HEK293 (cell line): Measurements from ENCODE around the gene IL1B.
"Not testable (repeated sequence)": the region's sequence is repeated elsewhere in the genome, so short reads cannot be mapped to it uniquely, and the experiment has no call there.

Experiments
- CTCF ChIA-PET: fragments of 350-600 bp; formaldehyde crosslinking; extraction: SDS; loops from one replicate; lab custom pipeline; 2021; ENCODE audit warnings: antibody characterized with exemption; lab: Yijun Ruan, JAX
- POLR2A ChIA-PET: fragments of 300-600 bp; formaldehyde crosslinking; extraction: SDS; loops from one replicate; lab custom pipeline; 2020; ENCODE audit warnings: antibody characterized with exemption, inconsistent platforms; lab: Yijun Ruan, JAX
- H3K27ac ChIP-seq: fragments of 200-500 bp; sonication (Bioruptor generic); 2 replicates; pipeline ENCODE4 v1.5.1; 2014; ENCODE audit warnings: low read depth, low read length, control low read depth, inconsistent platforms; ENCODE audit errors: extremely low read depth
- H3K36me3 ChIP-seq, 2 experiments: fragments of 200-500 bp in 1 of 2; sonication (Bioruptor generic) in 1 of 2; 1 replicate in 1 of 2; 2 replicates in 1 of 2; pipeline ENCODE4 v1.5.1; 2014 to 2017; ENCODE audit warnings: inconsistent platforms in 2 of 2, low read length in 2 of 2; ENCODE audit not compliant: control insufficient read depth in 2 of 2, insufficient read depth in 1 of 2
- H3K4me1 ChIP-seq: fragments of 200-500 bp; sonication (Bioruptor generic); 2 replicates; pipeline ENCODE4 v1.5.1; 2014; ENCODE audit warnings: mild to moderate bottlenecking, low read length, inconsistent platforms; ENCODE audit not compliant: control insufficient read depth, insufficient read depth
- H3K4me3 ChIP-seq: 2 replicates; pipeline ENCODE4 v1.5.1; 2011; ENCODE audit warnings: low read depth, mild to moderate bottlenecking, control low read depth, low read length, moderate library complexity
- H3K9me3 ChIP-seq: fragments of 200-500 bp; sonication (Bioruptor generic); 2 replicates; pipeline ENCODE4 v1.5.1; 2014; ENCODE audit warnings: low read depth, low read length, inconsistent platforms; ENCODE audit not compliant: control insufficient read depth, insufficient read depth
- ATF2 ChIP-seq: fragments of 450-650 bp; formaldehyde crosslinking; IDR thresholded peaks from 2 replicates; pipeline ENCODE4 v1.5.1; 2016; ENCODE audit warnings: missing biosample characterization, missing genetic modification characterization, low read depth
- GLI4 ChIP-seq: fragments of 450-650 bp; formaldehyde crosslinking; IDR thresholded peaks from 2 replicates; pipeline ENCODE4 v1.5.1; 2016; ENCODE audit warnings: missing biosample characterization, missing genetic modification characterization
- INSM2 ChIP-seq: fragments of 450-650 bp; formaldehyde crosslinking; IDR thresholded peaks from 2 replicates; pipeline ENCODE4 v1.5.1; 2016; ENCODE audit warnings: missing biosample characterization, missing genetic modification characterization
- KLF1 ChIP-seq: fragments of 450-650 bp; formaldehyde crosslinking; IDR thresholded peaks from 2 replicates; pipeline ENCODE4 v1.5.1; 2016; ENCODE audit warnings: missing biosample characterization, missing genetic modification characterization
- MZF1 ChIP-seq: fragments of 450-650 bp; formaldehyde crosslinking; IDR thresholded peaks from 2 replicates; pipeline ENCODE4 v1.5.1; 2017; ENCODE audit warnings: missing biosample characterization, missing genetic modification characterization, borderline replicate concordance
- REPIN1 ChIP-seq: fragments of 450-650 bp; formaldehyde crosslinking; IDR thresholded peaks from 2 replicates; pipeline ENCODE4 v1.5.1; 2017; ENCODE audit warnings: missing biosample characterization, missing genetic modification characterization, low read depth
- SCRT1 ChIP-seq: fragments of 450-650 bp; formaldehyde crosslinking; IDR thresholded peaks from 2 replicates; pipeline ENCODE4 v1.5.1; 2016; ENCODE audit warnings: missing biosample characterization, missing genetic modification characterization, borderline replicate concordance
- SETDB1 ChIP-seq: IDR thresholded peaks from one replicate; pipeline ENCODE4 v1.6.1; 2017; ENCODE audit warnings: mild to moderate bottlenecking, low read length, moderate library complexity, mixed read lengths; ENCODE audit not compliant: insufficient read length
- TRIM28 ChIP-seq: IDR thresholded peaks from 2 replicates; pipeline ENCODE4 v1.6.1; 2011; ENCODE audit warnings: low read length, control low read depth, borderline replicate concordance
- ZBTB7A ChIP-seq: fragments of 450-650 bp; formaldehyde crosslinking; IDR thresholded peaks from 2 replicates; pipeline ENCODE4 v1.5.1; 2016; ENCODE audit warnings: low read depth, missing biosample characterization, missing genetic modification characterization
- ZNF146 ChIP-seq: fragments of 450-650 bp; formaldehyde crosslinking; IDR thresholded peaks from 2 replicates; pipeline ENCODE4 v1.5.1; 2016; ENCODE audit warnings: missing biosample characterization, missing genetic modification characterization
- ZNF221 ChIP-seq: fragments of 450-650 bp; formaldehyde crosslinking; IDR thresholded peaks from 2 replicates; pipeline ENCODE4 v1.5.1; 2017; ENCODE audit warnings: missing biosample characterization, missing genetic modification characterization, borderline replicate concordance
- ZNF394 ChIP-seq: fragments of 450-650 bp; formaldehyde crosslinking; IDR thresholded peaks from 2 replicates; pipeline ENCODE4 v1.5.1; 2016; ENCODE audit warnings: missing biosample characterization, missing genetic modification characterization, mild to moderate bottlenecking, moderate library complexity, borderline replicate concordance
- ZNF501 ChIP-seq: fragments of 450-650 bp; formaldehyde crosslinking; IDR thresholded peaks from 2 replicates; pipeline ENCODE4 v1.5.1; 2016; ENCODE audit warnings: missing biosample characterization, missing genetic modification characterization
- ZNF510 ChIP-seq: fragments of 450-650 bp; formaldehyde crosslinking; IDR thresholded peaks from 2 replicates; pipeline ENCODE4 v1.5.1; 2018; ENCODE audit warnings: mild to moderate bottlenecking, missing genetic modification characterization, missing biosample characterization; ENCODE audit not compliant: insufficient replicate concordance
- ZNF529 ChIP-seq: fragments of 450-650 bp; formaldehyde crosslinking; IDR thresholded peaks from 2 replicates; pipeline ENCODE4 v1.5.1; 2017; ENCODE audit warnings: missing genetic modification characterization, missing biosample characterization; ENCODE audit not compliant: insufficient replicate concordance
- ZNF549 ChIP-seq: fragments of 450-650 bp; IDR thresholded peaks from 2 replicates; pipeline ENCODE4 v1.5.1; 2018; ENCODE audit warnings: missing biosample characterization, missing genetic modification characterization, mild to moderate bottlenecking, inconsistent platforms, moderate library complexity
- ZNF560 ChIP-seq: fragments of 450-650 bp; formaldehyde crosslinking; IDR thresholded peaks from 2 replicates; pipeline ENCODE4 v1.5.1; 2017; ENCODE audit warnings: missing biosample characterization, missing genetic modification characterization, borderline replicate concordance
- ZNF571 ChIP-seq: fragments of 450-650 bp; formaldehyde crosslinking; IDR thresholded peaks from 2 replicates; pipeline ENCODE4 v1.5.0; 2017; ENCODE audit warnings: missing biosample characterization, missing genetic modification characterization
- ZNF658 ChIP-seq: fragments of 450-650 bp; formaldehyde crosslinking; IDR thresholded peaks from 2 replicates; pipeline ENCODE4; 2016; ENCODE audit warnings: missing biosample characterization, missing genetic modification characterization
- ZNF76 ChIP-seq: fragments of 450-650 bp; formaldehyde crosslinking; IDR thresholded peaks from 2 replicates; pipeline ENCODE4; 2016; ENCODE audit warnings: low read depth, missing biosample characterization, missing genetic modification characterization, borderline replicate concordance
- TF ChIP-seq, protein P1 (sequence below): fragments of 450-650 bp; formaldehyde crosslinking; IDR thresholded peaks from 2 replicates; pipeline ENCODE4 v1.5.1; 2016; ENCODE audit warnings: missing biosample characterization, missing genetic modification characterization
- TF ChIP-seq, protein P2 (sequence below): fragments of 450-650 bp; formaldehyde crosslinking; IDR thresholded peaks from 2 replicates; pipeline ENCODE4 v1.5.1; 2016; ENCODE audit warnings: missing biosample characterization, missing genetic modification characterization

Gene IL1B

DNA sequence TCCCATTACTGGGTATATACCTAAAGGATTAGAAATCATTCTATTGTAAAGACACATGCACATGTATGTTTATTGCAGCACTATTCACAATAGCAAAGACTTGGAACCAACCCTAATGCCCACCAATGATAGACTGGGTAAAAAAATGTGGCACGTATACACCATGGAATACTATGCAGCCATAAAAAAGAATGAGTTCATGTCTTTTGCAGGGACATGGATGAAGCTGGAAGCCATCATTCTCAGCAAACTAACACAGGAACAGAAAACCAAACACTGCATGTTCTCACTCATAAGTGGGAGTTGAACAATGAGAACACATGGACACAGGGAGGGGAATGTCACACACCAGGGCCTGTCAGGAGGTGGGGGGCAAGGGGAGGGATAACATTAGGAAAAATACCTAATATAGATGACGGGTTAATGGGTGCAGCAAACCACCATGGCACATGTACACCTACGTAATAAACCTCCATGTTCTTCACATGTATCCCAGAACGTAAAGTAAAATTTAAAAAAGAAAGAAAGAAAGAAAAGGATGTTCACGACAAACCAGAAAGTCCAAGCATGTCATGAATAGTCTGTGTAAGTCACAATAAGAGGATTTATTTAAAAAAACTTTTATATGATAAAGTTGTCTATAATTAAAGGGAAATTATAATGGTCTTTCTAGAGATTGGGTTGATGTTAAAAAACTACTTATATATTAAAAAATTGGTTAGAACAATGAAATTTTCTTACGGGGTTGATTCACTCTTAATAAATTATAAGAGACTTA, 23.0 kb upstream of the IL1B start:
- H3K4me1 ChIP-seq, H3K4me3 ChIP-seq, H3K27ac ChIP-seq: not testable (repeated sequence)
- CTCF ChIA-PET: interaction anchor here (0.6 to 2.0 kb wide), 2 partner anchors 26 to 168 kb away, joined by 3 to 7 read pairs; no protein-coding TSS in a partner anchor
- TF ChIP-seq ZNF146 (tag by site-specific recombination) (peak; percentile 56), ZNF510 (tag by site-specific recombination) (peak; percentile 31), ZNF549 (peak; percentile 23; the same call in 1 of the 2 replicates), SETDB1 (peak; percentile 98)
- TF ChIP-seq, all 188 proteins: peak for 4; not testable (repeated sequence) for 184
- POLR2A ChIA-PET, H3K36me3 ChIP-seq, H3K9me3 ChIP-seq: not testable (repeated sequence)

DNA sequence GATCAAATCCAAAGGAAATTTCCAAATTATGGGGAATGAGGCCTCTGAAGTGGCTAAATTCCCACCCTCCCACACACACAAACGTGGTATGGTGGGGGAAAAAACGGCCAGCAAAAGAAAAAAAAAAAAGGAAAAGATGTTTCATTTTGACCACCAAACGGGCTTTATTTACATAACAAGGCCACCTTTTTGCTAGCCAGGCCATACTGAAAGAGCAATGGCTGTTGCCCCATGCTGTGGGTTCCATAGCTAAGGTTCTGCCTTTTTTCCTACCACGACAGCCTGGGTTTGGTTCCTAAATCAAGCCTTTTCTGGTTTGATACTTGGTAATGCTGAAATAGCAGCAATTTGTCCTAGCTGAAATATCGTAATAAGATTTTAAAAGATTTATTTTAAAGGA, 14.0 kb upstream of the IL1B start:
- Histone ChIP-seq H3K9me3 (no peaks in the 10 kb centered on the region), H3K27ac (no peak overlapping the region), H3K36me3 (no peaks in the 10 kb centered on the region), H3K4me1 (no peaks in the 10 kb centered on the region)
- no peak for TF ChIP-seq ZNF571
- no peak for TF ChIP-seq ZNF529 (tag by site-specific recombination)
- TF ChIP-seq, protein P1, sequence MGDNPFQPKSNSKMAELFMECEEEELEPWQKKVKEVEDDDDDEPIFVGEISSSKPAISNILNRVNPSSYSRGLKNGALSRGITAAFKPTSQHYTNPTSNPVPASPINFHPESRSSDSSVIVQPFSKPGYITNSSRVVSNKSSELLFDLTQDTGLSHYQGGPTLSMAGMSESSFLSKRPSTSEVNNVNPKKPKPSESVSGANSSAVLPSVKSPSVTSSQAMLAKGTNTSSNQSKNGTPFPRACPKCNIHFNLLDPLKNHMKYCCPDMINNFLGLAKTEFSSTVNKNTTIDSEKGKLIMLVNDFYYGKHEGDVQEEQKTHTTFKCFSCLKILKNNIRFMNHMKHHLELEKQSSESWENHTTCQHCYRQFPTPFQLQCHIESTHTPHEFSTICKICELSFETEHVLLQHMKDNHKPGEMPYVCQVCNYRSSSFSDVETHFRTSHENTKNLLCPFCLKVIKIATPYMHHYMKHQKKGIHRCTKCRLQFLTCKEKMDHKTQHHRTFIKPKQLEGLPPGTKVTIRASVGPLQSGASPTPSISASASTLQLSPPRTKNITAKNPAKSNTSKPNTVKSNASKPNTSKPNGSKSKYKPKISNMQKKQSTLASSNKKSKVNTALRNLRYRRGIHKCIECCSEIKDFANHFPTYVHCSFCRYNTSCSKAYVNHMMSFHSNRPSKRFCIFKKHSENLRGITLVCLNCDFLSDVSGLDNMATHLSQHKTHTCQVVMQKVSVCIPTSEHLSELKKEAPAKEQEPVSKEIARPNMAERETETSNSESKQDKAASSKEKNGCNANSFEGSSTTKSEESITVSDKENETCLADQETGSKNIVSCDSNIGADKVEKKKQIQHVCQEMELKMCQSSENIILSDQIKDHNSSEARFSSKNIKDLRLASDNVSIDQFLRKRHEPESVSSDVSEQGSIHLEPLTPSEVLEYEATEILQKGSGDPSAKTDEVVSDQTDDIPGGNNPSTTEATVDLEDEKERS (tag by site-specific recombination): no peak
- TF ChIP-seq ZNF76 (tag by site-specific recombination): no peak
- TF ChIP-seq SCRT1 (tag by site-specific recombination): no peak
- TF ChIP-seq ZNF394 (tag by site-specific recombination): no peak
- TF ChIP-seq, protein P2, sequence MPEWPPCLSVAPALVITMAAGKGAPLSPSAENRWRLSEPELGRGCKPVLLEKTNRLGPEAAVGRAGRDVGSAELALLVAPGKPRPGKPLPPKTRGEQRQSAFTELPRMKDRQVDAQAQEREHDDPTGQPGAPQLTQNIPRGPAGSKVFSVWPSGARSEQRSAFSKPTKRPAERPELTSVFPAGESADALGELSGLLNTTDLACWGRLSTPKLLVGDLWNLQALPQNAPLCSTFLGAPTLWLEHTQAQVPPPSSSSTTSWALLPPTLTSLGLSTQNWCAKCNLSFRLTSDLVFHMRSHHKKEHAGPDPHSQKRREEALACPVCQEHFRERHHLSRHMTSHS: no peak
- TF ChIP-seq ZBTB7A (tag by site-specific recombination): no peak
- TF ChIP-seq ZNF221 (tag by site-specific recombination): no peak
- TF ChIP-seq REPIN1 (tag by site-specific recombination): no peak
- no peak for TF ChIP-seq GLI4 (tag by site-specific recombination)
- no peak for TF ChIP-seq INSM2 (tag by site-specific recombination)
- no peak for TF ChIP-seq ZNF658
- TF ChIP-seq MZF1 (tag by site-specific recombination): no peak
- TF ChIP-seq ZNF501 (tag by site-specific recombination): no peak
- no peak for TF ChIP-seq TRIM28
- no peak for TF ChIP-seq ZNF560 (tag by site-specific recombination)
- TF ChIP-seq ATF2 (tag by site-specific recombination): no peak
- no peak for TF ChIP-seq KLF1 (tag by site-specific recombination)
- TF ChIP-seq, all 188 proteins: peak for 0
- H3K4me3 ChIP-seq: no peak overlapping the region
- CTCF ChIA-PET: no interaction called here
- POLR2A ChIA-PET: interaction anchor here (0.7 kb wide), 1 partner anchor 61 kb away, joined by 3 read pairs; no protein-coding TSS in a partner anchor
